Airway epithelial cell (primary cell): ENCODE results near the gene TEX36. TPM values are rescaled to one million over a fixed set of nuclear protein-coding genes. Genes with fewer than 3 reads are reported as not detected.

Experiments used
- total RNA-seq: library from RNA; depleted of rRNA; stranded (reverse); fragments of >200 nt; gene quantifications from 2 replicates; pipeline ENCODE4 v1.2.3, GENCODE V29; 2015

The TEX36 gene, protein sequence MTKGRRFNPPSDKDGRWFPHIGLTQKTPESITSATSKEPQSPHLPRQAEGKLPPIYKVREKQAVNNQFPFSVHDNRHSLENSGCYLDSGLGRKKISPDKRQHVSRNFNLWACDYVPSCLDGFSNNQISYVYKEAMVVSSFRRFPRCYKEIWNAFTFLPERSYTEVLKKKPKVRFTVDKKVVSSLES
- not detected in 2 replicates for total RNA-seq

DNA sequence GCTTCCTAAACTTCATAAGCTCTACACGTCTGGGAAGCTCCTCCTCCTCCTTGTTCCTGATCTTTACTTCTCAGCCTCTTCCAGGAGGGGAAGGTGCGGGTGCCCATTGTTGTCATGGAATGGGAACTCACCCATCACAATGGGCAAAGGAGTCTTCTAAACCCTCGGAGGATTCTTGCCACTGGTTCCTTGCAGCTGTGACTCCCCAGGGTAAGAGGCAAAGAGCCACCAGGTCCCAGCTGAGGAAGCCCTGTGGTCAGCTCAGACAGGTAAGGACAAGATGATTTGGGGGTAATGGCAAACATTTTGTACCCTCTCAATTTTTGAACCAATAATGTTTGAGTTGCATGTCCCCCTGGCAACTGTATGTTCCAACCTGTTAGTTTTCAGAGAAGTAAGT lies at the start of gene TEX36:
TEX36 (minus strand) TSS at position 101 of the 400 bp plus-strand sequence. CDS start 174 bp downstream, outside the sequence.

DNA sequence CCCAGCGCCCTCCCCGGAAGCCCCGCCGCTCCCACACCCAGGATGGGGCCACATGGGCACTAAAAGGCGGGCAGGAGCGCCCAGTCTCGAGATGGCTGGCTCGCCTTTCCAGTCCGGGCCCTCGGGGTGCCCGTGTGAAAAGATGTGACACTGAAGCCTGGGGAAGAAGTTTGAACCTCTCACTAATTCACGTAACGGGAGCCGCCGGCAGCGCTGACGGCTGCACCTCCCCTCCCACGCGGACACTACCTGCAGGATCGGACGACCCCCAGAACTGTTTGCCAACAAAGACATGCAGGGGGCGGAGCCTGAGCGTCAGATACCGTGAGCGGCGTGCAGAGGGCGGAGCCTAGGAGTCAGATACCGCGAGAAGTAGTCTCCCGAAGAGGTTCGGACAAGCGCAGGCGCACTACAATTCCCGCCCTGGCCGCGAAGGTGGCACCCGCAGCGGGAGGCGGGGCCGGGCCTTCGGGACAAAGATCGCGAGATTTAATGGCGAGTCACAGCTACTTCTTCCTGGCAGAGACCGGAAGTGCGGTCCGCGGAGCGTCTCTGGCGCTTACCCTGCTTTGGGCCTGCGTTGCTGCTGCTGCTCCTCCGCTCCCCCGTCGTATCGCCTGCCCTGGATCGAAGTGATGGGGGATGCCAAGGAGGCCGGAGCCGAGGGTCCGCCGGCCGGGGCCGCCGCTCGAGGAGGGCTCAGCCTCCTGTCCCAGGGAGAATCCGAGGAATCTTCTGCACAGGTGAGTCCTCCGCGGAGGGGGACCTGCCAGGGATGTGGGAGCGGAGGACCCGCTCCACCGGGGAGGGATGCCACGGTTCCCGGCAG lies 36.4 kb upstream of the TEX36 start, which contains the start of gene EDRF1:
EDRF1 (plus strand) TSS at position 537 of the 829 bp plus-strand sequence; CDS start at position 636, 99 bp downstream.

Other genes starting within 250 kb of the TEX36 start
- 10.5 and 12.1 TPM in 2 replicates for gene EDRF1, start 36.5 kb upstream of the TEX36 start, total RNA-seq
- not detected in 2 replicates for gene MMP21, start 92.7 kb upstream of the TEX36 start, total RNA-seq
- gene UROS, start 140.1 kb upstream of the TEX36 start, total RNA-seq: 58.9 and 72.0 TPM in 2 replicates
- gene BCCIP, start 140.4 kb upstream of the TEX36 start, total RNA-seq: 67.8 and 71.8 TPM in 2 replicates
- 35.1 and 41.3 TPM in 2 replicates for gene DHX32, start 198.1 kb upstream of the TEX36 start, total RNA-seq
- gene FANK1, start 213.4 kb upstream of the TEX36 start, total RNA-seq: 6.1 and 10.2 TPM in 2 replicates